ENCODE measurements around the gene LSAMP. TPM values are rescaled to one million over a fixed set of nuclear protein-coding genes. Genes with fewer than 3 reads are reported as not detected.

Gene LSAMP
- total RNA-seq, 3 donors from 2014 or later: 0.78 to 39.8 (median 1.9) TPM

DNA sequence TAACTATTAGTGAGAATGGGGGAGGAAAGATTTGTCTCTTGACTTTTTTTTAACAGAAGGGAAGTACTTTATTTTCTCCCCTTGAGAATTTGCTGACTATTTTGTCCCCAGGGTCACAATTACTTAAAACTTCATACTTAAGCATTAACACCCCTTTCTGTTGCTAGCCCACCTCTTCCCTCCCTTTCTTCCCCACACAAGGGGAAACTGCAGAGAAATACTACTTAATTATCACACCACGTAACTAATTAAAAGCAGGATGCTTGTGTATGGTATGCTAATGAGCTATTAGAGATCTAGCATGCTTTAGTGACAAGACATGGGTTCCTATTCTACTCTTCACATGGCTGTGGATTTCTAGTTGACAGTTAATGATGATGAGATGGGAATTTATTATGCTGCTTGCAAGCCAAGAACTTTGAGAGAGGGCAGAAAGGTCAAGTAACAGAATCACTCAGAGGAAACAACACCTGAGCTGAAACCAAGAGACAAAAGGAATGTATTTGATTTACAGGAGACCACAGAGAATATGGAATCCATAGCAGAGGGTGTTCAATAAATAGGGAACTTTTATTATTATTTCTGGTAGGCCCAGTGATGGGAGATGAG, 179.2 kb downstream of the LSAMP start:
- intact Hi-C loops (cut with DNase I, micrococcal nuclease): no loop called here
- Histone ChIP-seq H3K4me1 (ENCODE audit: low read depth) (no peaks in the 10 kb centered on the region), H3K36me3 (ENCODE audit: low read depth) (no peaks in the 10 kb centered on the region), H3K4me3 (no peak overlapping the region), H3K9me3 (no peaks in the 10 kb centered on the region)
- TF ChIP-seq, protein P1, sequence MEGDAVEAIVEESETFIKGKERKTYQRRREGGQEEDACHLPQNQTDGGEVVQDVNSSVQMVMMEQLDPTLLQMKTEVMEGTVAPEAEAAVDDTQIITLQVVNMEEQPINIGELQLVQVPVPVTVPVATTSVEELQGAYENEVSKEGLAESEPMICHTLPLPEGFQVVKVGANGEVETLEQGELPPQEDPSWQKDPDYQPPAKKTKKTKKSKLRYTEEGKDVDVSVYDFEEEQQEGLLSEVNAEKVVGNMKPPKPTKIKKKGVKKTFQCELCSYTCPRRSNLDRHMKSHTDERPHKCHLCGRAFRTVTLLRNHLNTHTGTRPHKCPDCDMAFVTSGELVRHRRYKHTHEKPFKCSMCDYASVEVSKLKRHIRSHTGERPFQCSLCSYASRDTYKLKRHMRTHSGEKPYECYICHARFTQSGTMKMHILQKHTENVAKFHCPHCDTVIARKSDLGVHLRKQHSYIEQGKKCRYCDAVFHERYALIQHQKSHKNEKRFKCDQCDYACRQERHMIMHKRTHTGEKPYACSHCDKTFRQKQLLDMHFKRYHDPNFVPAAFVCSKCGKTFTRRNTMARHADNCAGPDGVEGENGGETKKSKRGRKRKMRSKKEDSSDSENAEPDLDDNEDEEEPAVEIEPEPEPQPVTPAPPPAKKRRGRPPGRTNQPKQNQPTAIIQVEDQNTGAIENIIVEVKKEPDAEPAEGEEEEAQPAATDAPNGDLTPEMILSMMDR (IDR thresholded peaks at IDR 0.05): no peak
- no peak for ATAC-seq
- DNase-seq: no peak

DNA sequence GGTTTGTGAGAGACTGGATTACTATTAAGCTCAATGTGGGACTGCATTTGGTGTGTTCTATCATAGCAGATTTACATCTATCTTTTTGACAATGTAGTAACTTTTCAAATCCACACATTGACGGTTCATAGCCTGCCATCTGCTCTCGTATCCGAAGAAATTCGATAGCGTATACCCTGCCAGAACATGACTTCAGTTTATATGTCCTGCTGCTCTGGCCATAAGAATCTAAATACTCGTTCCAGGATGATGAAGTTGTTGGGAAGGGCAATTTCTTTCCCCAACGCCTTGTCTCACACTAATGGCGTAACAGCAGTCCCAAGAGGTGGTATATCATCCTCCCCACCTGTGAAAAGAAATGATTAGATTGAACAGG, 180.0 kb downstream of the LSAMP start:
- H3K4me3 ChIP-seq: no peak overlapping the region
- DNase-seq (no peak), ATAC-seq (no peak)
- TF ChIP-seq, protein P1 (IDR thresholded peaks at IDR 0.05): no peak
- no peaks in the 10 kb centered on the region for H3K9me3 ChIP-seq
- no peaks in the 10 kb centered on the region for H3K36me3 ChIP-seq (ENCODE audit: low read depth)
- no peaks in the 10 kb centered on the region for H3K4me1 ChIP-seq (ENCODE audit: low read depth)
- intact Hi-C loops (cut with DNase I, micrococcal nuclease): no loop called here

DNA sequence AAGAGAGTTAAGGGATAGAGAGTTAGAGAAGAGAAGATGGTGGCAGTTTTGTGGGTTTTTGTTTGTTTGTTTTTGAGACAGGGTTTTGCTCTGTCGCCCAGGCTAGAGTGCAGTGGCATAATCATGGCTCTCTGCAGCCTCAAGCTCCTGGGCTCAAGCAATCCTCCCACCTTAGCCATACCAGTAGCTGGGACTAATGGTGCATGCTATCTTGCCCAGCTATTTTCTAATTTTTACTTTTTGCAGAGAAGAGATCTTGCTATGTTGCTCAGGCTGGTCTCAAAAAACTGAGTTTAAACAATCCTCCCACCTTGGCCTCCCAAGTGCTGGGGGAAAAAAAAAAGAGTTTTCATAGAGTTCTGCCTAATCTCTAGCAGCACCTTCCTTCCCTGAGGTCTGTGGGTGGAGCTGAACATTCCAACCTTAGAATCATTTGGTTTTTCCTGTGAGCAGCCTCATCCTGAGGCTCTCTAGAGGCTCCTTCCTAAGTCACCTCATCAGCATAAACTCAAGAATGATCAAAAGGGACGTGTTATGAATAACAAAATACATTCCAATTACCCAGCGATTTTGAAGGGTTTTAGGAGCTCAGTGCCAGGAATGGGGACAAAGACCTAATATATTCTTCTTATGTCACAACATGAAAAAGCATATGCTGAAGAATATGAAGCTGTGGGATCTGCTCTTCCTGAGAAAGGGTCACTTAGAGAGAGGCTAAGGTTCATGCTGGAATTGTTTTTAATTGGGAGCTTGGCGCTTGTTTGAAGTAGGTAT, 180.6 kb downstream of the LSAMP start:
- intact Hi-C loops (cut with DNase I, micrococcal nuclease): no loop called here
- H3K36me3 ChIP-seq (ENCODE audit: low read depth): no peaks in the 10 kb centered on the region
- DNase-seq: no peak
- TF ChIP-seq, protein P1 (IDR thresholded peaks at IDR 0.05): no peak
- no peak for ATAC-seq
- H3K4me3 ChIP-seq: no peak overlapping the region
- H3K9me3 ChIP-seq: no peaks in the 10 kb centered on the region
- H3K4me1 ChIP-seq (ENCODE audit: low read depth): no peaks in the 10 kb centered on the region

DNA sequence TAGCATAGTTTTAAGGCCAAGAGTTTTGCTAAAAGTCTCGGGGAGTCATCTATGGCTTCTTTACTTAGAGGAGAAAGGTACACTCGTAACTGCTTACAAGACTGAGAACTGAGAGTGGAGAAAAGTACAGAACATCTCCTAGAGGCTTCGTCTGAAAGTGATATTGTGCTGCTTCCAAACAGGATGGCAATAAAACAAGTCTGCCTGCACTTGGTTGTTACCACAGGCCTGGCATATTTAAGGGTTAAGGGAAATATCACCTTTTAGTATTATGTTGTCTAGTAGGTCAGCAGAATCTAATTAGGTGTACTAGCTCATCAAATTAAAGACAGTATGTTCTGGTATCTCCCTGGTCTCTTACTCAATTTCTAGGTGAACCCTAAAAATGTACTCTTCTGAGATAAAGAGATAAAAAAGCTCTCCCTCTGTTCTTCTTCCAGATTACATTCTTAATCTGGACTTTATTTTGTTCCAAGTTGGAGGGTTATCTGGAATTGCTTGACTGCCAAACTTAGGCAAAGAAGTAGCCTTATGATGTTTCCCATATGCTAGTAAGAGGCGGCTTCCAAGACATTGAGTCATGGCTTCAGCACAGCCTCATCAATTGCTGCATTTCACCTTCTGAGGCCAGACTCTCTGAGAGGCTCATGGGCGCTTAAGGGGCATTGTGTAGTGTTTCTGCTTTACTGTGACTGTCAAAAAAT, 181.3 kb downstream of the LSAMP start:
- TF ChIP-seq, protein P1 (IDR thresholded peaks at IDR 0.05): no peak
- DNase-seq (no peak), ATAC-seq (no peak)
- Histone ChIP-seq H3K4me1 (ENCODE audit: low read depth) (no peaks in the 10 kb centered on the region), H3K4me3 (no peak overlapping the region), H3K9me3 (no peaks in the 10 kb centered on the region), H3K36me3 (ENCODE audit: low read depth) (no peaks in the 10 kb centered on the region)
- intact Hi-C loops (cut with DNase I, micrococcal nuclease): no loop called here

DNA sequence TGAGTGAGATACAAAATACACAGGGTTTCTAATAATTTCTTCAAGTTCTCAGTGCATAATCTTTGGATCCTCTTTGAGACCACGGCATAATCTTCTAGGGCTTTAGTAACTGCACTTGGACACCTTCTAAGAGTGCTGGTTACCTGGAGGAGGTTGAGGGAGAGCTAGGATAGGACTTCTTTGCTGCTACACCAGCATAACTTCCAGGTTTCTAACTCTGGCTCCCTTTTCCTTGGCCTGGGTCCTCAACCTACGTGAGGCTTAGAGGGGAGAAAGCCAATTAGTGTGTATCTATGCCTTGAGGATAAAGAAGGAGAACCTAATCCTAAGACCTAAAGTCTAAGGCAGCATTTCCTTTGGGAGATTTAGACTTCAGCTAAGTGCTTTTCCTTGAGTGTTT, 184.8 kb downstream of the LSAMP start:
- intact Hi-C loops (cut with DNase I, micrococcal nuclease): no loop called here

More for the DNA sequence above, 184.8 kb downstream of the LSAMP start:
- no peaks in the 10 kb centered on the region for H3K4me1 ChIP-seq (ENCODE audit: low read depth)
- H3K9me3 ChIP-seq: no peaks in the 10 kb centered on the region
- no peaks in the 10 kb centered on the region for H3K36me3 ChIP-seq (ENCODE audit: low read depth)
- no peak for DNase-seq
- ATAC-seq: no peak
- H3K4me3 ChIP-seq: no peak overlapping the region
- TF ChIP-seq, protein P1 (IDR thresholded peaks at IDR 0.05): no peak
